Endothelial cell of umbilical vein (primary cell): ENCODE measurements around the gene TMEFF2. TPM values are rescaled to one million over a fixed set of nuclear protein-coding genes. Genes with fewer than 3 reads are reported as not detected.

Experiments used
- BruUV-seq: library from RNA; stranded (reverse); fragments of 400-500 nt; replicated peaks from 2 replicates; lab custom pipeline; 2021; lab: Mats Ljungman, UMichigan
- CTCF ChIA-PET: fragments of 300-600, 350-600 bp; sonication (Branson Sonifier 250); formaldehyde crosslinking; loops from one replicate; lab custom pipeline; 2021; ENCODE audit warnings: antibody characterized with exemption, inconsistent platforms; lab: Charles Lee
- POLR2A ChIA-PET: fragments of 300-600, 350-600 bp; sonication (Branson Sonifier 250); formaldehyde crosslinking; loops from one replicate; lab custom pipeline; 2021; ENCODE audit warnings: antibody characterized with exemption, inconsistent platforms; lab: Charles Lee
- DNase-seq: peaks from one replicate; pipeline ENCODE4 v3.0.0-alpha.2; 2011; ENCODE audit warnings: low read depth, low spot score
- FAIRE-seq: peaks from 2 replicates; lab custom pipeline; 2011; peaks lifted over from hg19 to GRCh38; lab: Jason Lieb, UNC
- H2AFZ ChIP-seq: 2 replicates; pipeline ENCODE4 v1.6.0; 2012; ENCODE audit warnings: low read depth, low read length, control low read depth, inconsistent platforms
- H3K27ac ChIP-seq: 2 replicates; pipeline ENCODE4 v1.5.1; 2011; ENCODE audit warnings: low read depth, mild to moderate bottlenecking, control low read depth, low read length, moderate library complexity; ENCODE audit not compliant: insufficient read depth
- H3K27me3 ChIP-seq, 2 experiments: 2 replicates each; pipeline versions ENCODE4 v1.6.0 to v1.6.1; 2011; ENCODE audit warnings: low read length in 2 of 2, mixed read lengths in 1 of 2; ENCODE audit not compliant: control insufficient read depth in 2 of 2, insufficient read depth in 2 of 2
- H3K36me3 ChIP-seq, 2 experiments: 2 replicates in 1 of 2; 3 replicates in 1 of 2; pipeline ENCODE4 v1.5.1; 2011; ENCODE audit warnings: low read length in 2 of 2, mild to moderate bottlenecking in 1 of 2, moderate library complexity in 1 of 2; ENCODE audit not compliant: control insufficient read depth in 2 of 2, insufficient read depth in 2 of 2; ENCODE audit errors: extremely low read depth in 1 of 2
- H3K4me1 ChIP-seq: 3 replicates; pipeline ENCODE4 v1.5.1; 2011; ENCODE audit warnings: mild to moderate bottlenecking, low read length; ENCODE audit not compliant: control insufficient read depth, insufficient read depth; ENCODE audit errors: extremely low read depth
- H3K4me2 ChIP-seq: 2 replicates; pipeline ENCODE4 v1.6.1; 2011; ENCODE audit warnings: low read length, control low read depth, mixed read lengths; ENCODE audit not compliant: insufficient read depth
- H3K4me3 ChIP-seq, 3 experiments: fragments of 200-600 bp in 1 of 3; sonication (generic), shearing (Covaris generic) in 1 of 3; replicated peaks in 1 of 3; 2 replicates each; pipeline ENCODE4 v1.5.1; 2011 to 2016; ENCODE audit warnings: control low read depth in 3 of 3, low read length in 3 of 3, mild to moderate bottlenecking in 2 of 3, inconsistent platforms in 1 of 3, low read depth in 1 of 3, moderate library complexity in 1 of 3; ENCODE audit not compliant: insufficient read depth in 1 of 3
- H3K79me2 ChIP-seq: 2 replicates; pipeline ENCODE4 v1.6.0; 2012; ENCODE audit warnings: low read length, inconsistent platforms; ENCODE audit not compliant: control insufficient read depth, insufficient read depth
- H3K9ac ChIP-seq: replicated peaks from 2 replicates; pipeline ENCODE3; 2011; ENCODE audit warnings: low read length, control low read depth; ENCODE audit not compliant: insufficient read depth; ENCODE audit errors: extremely low read depth
- H3K9me1 ChIP-seq: replicated peaks from 3 replicates; pipeline ENCODE4 v1.6.0; 2011; ENCODE audit warnings: mild to moderate bottlenecking, low read length; ENCODE audit not compliant: control insufficient read depth, insufficient read depth; ENCODE audit errors: extremely low read depth
- H3K9me3 ChIP-seq: replicated peaks from 2 replicates; pipeline ENCODE4 v1.5.1; 2012; ENCODE audit warnings: low read length, inconsistent platforms; ENCODE audit not compliant: control insufficient read depth, insufficient read depth
- H4K20me1 ChIP-seq: replicated peaks from 2 replicates; pipeline ENCODE3; 2011; ENCODE audit warnings: mild to moderate bottlenecking, low read length; ENCODE audit not compliant: control insufficient read depth, insufficient read depth; ENCODE audit errors: extremely low read depth
- EZH2 ChIP-seq: IDR thresholded peaks from 2 replicates; pipeline ENCODE4 v1.6.1; 2012; ENCODE audit warnings: borderline replicate concordance, low read depth, mild to moderate bottlenecking, moderate library complexity, low read length, inconsistent platforms; ENCODE audit not compliant: severe bottlenecking
- FOS ChIP-seq: IDR thresholded peaks from 2 replicates; pipeline ENCODE4 v1.6.1; 2011; ENCODE audit warnings: mild to moderate bottlenecking, low read length, moderate library complexity, borderline replicate concordance; ENCODE audit not compliant: insufficient read depth
- GATA2 ChIP-seq: IDR thresholded peaks from 2 replicates; pipeline ENCODE4 v1.7.0; 2011; ENCODE audit warnings: low read depth, mild to moderate bottlenecking, moderate library complexity, mixed read lengths, low read length; ENCODE audit not compliant: insufficient read length, insufficient read depth
- JUN ChIP-seq: IDR thresholded peaks from 2 replicates; pipeline ENCODE4 v1.6.1; 2011; ENCODE audit warnings: borderline replicate concordance, low read depth; ENCODE audit not compliant: insufficient read length, insufficient read depth
- MYC ChIP-seq: IDR thresholded peaks from one replicate; pipeline ENCODE4 v1.6.1; 2011; ENCODE audit warnings: mild to moderate bottlenecking, low read depth, low read length
- POLR2A ChIP-seq: IDR thresholded peaks from 2 replicates; pipeline ENCODE4 v1.6.1; 2012; ENCODE audit warnings: low read depth, mild to moderate bottlenecking, control low read depth, low read length
- POLR2AphosphoS5 ChIP-seq: IDR thresholded peaks from 2 replicates; pipeline ENCODE4 v1.6.1; 2012; ENCODE audit warnings: low read depth, mild to moderate bottlenecking, control low read depth, low read length, moderate library complexity; ENCODE audit not compliant: insufficient read depth
- dilution Hi-C: fragments of 300-500 bp; cut with MboI; formaldehyde crosslinking; loops from one replicate; pipeline ENCODE4 v1.15.0; 2019; ENCODE audit warnings: low sequenced_read_pairs; ENCODE audit not compliant: extremely low pct_ligation_motif_present
- intact Hi-C: fragments of 100-400 bp; cut with micrococcal nuclease; formaldehyde crosslinking; loops from one replicate; pipeline ENCODE4 v1.10.0; 2022
- polyA plus RNA-seq, 4 experiments: library from polyadenylated mRNA; depleted of rRNA in 3 of 4; stranded (reverse) in 3 of 4; unstranded in 1 of 4; fragments of >200 nt; gene quantifications; 2 replicates each; pipeline versions ENCODE4 v1.2.1 to v1.2.3, GENCODE V29; 2011 to 2012; ENCODE audit warnings: missing spikeins in 1 of 4
- total RNA-seq: library from RNA; stranded (reverse); gene quantifications from 2 replicates; pipeline ENCODE4 v1.2.3, GENCODE V29; 2021
- TF ChIP-seq, protein P1 (sequence below), 2 donors: IDR thresholded peaks; 1 replicate in 1 of 2; 2 replicates in 1 of 2; pipeline ENCODE4 v1.5.1; 2011; ENCODE audit warnings: low read length in 2 of 2, mild to moderate bottlenecking in 2 of 2, moderate library complexity in 2 of 2, control low read depth in 1 of 2, inconsistent platforms in 1 of 2, low read depth in 1 of 2; ENCODE audit not compliant: insufficient read depth in 1 of 2; ENCODE audit errors: extremely low read depth in 1 of 2
- TF ChIP-seq, protein P2 (sequence below): IDR thresholded peaks from 2 replicates; pipeline ENCODE4 v1.6.1; 2011; ENCODE audit not compliant: insufficient read depth, insufficient read length

Gene TMEFF2
- total and polyA plus RNA-seq, 2 donors (not counting 3 experiments of a cell fraction or from before 2014, with no cell fraction given): 0.18 to 0.20 TPM

DNA sequence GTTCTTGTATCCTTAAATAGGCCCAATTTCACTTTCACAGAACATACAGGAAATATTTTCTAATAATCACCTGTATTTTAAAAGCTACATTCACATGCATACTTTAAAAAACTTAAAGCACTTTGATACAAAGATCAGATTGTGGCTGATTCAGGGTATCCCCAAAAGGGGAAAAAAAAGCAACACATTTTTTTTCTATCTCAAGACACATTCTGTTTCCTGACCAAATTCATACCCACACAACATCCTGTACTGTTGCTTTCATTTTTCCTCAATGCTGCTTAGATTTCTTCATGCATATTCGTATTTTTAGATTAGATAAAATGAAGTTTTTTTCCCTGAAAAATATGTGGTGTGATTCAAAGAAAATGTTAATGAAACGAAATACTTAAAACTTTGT is 122.5 kb downstream of the TMEFF2 start:
- DNase-seq (peak; percentile 71), FAIRE-seq (no peak)
- H3K4me3 ChIP-seq: no peak overlapping the region
- ChIA-PET POLR2A (no interaction called here), CTCF (interaction anchor here (1.3 to 1.6 kb wide), 2 partner anchors 16 to 90 kb away, joined by 4 to 5 read pairs; no protein-coding TSS in a partner anchor)
- no peaks in the 10 kb centered on the region for H3K36me3 ChIP-seq
- TF ChIP-seq GATA2 (no peak), FOS (no peak)
- no peaks in the 10 kb centered on the region for H3K4me1 ChIP-seq
- peak overlapping the region; percentile 39 for H2AFZ ChIP-seq
- no peaks in the 10 kb centered on the region for H3K27me3 ChIP-seq
- no peaks in the 10 kb centered on the region for H3K79me2 ChIP-seq
- peak overlapping the region; percentile 35 for H3K4me2 ChIP-seq
- dilution Hi-C loops (no loop called here), intact Hi-C loops (no loop called here)
- no TSS peak for BruUV-seq
- no peaks in the 10 kb centered on the region for H4K20me1 ChIP-seq
- no peaks in the 10 kb centered on the region for H3K9me3 ChIP-seq
- H3K27ac ChIP-seq: no peak overlapping the region
- no peaks in the 10 kb centered on the region for H3K9me1 ChIP-seq
- H3K9ac ChIP-seq: no peak overlapping the region

DNA sequence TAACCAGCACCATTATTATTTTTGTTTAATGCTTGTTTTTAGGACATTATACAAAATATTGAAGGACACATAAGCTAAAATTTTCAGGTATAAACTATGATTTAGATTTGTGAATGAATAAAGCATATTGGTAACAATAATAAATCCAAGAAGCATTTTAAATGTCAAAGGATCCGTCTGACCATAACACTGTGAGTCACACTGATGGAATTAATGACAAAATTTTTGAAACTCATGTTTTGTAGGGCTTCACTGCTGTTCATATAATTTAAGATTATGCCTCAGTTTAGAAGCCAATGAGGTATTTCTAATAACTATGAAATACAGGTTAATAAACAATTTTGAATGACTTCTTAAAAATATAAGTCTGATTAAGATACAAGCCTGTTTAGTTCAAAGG is 124.6 kb downstream of the TMEFF2 start:
- H3K79me2 ChIP-seq: no peaks in the 10 kb centered on the region
- dilution Hi-C loops: no loop called here
- DNase-seq (no peak), FAIRE-seq (no peak)
- H3K27ac ChIP-seq: no peak overlapping the region
- POLR2A ChIA-PET: no interaction called here
- H3K4me1 ChIP-seq: no peaks in the 10 kb centered on the region
- no peak overlapping the region for H3K9ac ChIP-seq
- no peaks in the 10 kb centered on the region for H4K20me1 ChIP-seq
- no TSS peak for BruUV-seq
- no peaks in the 10 kb centered on the region for H3K9me3 ChIP-seq
- no peaks in the 10 kb centered on the region for H3K9me1 ChIP-seq
- no peak for TF ChIP-seq GATA2
- TF ChIP-seq, protein P1, sequence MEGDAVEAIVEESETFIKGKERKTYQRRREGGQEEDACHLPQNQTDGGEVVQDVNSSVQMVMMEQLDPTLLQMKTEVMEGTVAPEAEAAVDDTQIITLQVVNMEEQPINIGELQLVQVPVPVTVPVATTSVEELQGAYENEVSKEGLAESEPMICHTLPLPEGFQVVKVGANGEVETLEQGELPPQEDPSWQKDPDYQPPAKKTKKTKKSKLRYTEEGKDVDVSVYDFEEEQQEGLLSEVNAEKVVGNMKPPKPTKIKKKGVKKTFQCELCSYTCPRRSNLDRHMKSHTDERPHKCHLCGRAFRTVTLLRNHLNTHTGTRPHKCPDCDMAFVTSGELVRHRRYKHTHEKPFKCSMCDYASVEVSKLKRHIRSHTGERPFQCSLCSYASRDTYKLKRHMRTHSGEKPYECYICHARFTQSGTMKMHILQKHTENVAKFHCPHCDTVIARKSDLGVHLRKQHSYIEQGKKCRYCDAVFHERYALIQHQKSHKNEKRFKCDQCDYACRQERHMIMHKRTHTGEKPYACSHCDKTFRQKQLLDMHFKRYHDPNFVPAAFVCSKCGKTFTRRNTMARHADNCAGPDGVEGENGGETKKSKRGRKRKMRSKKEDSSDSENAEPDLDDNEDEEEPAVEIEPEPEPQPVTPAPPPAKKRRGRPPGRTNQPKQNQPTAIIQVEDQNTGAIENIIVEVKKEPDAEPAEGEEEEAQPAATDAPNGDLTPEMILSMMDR (IDR thresholded peaks at IDR 0.05; ENCODE audit: extremely low read depth in 1 of 2, insufficient read depth in 1 of 2, low read depth in 1 of 2, low read length in 2 of 2): no peak
- no peak for TF ChIP-seq POLR2AphosphoS5
- no peak for TF ChIP-seq EZH2
- no peak for TF ChIP-seq JUN
- TF ChIP-seq FOS: no peak
- TF ChIP-seq, protein P2, sequence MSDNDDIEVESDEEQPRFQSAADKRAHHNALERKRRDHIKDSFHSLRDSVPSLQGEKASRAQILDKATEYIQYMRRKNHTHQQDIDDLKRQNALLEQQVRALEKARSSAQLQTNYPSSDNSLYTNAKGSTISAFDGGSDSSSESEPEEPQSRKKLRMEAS: no peak
- TF ChIP-seq POLR2A: no peak
- no peak for TF ChIP-seq MYC
- no peaks in the 10 kb centered on the region for H3K27me3 ChIP-seq
- H3K36me3 ChIP-seq: no peaks in the 10 kb centered on the region
- CTCF ChIA-PET: no interaction called here
- H3K4me2 ChIP-seq: no peak overlapping the region
- no peak overlapping the region for H2AFZ ChIP-seq
- intact Hi-C loops: no loop called here
- H3K4me3 ChIP-seq: no peak overlapping the region
